ENCODE data around the gene SAMD4B.

- no peak for TF ChIP-seq CTCF (IDR thresholded peaks at IDR 0.05; ENCODE audit: insufficient read depth, low read length)
- no peak for TF ChIP-seq SPI1 (IDR thresholded peaks at IDR 0.05; ENCODE audit: borderline replicate concordance, low read depth)
Measured at GRCh38 chr19:39365531-39365930, 23.3 kb downstream of the SAMD4B start.

Measured in HL-60 (cell line).